Astrocyte (in vitro differentiated cells and primary cell): ENCODE results near the gene AFAP1L2.

Experiments
- CTCF ChIP-seq: IDR thresholded peaks from 2 replicates; pipeline ENCODE4 v1.5.1; 2011; ENCODE audit warnings: low read depth, mild to moderate bottlenecking, inconsistent platforms, low read length, moderate library complexity; ENCODE audit not compliant: insufficient read depth
- EZH2 ChIP-seq: IDR thresholded peaks from 2 replicates; pipeline ENCODE4 v1.6.1; 2012; ENCODE audit warnings: mild to moderate bottlenecking, low read length, inconsistent platforms; ENCODE audit not compliant: insufficient read depth

GRCh38 chr10:114271075-114271778 is 133.1 kb downstream of the AFAP1L2 start:
- TF ChIP-seq CTCF (no peak), EZH2 (no peak)
